T-helper 22 cell (primary cell): Measurements from ENCODE around the gene ANAPC7.
"Not testable (repeated sequence)": the region's sequence is repeated elsewhere in the genome, so short reads cannot be mapped to it uniquely, and the experiment has no call there.

Source experiments
- DNase-seq: peaks from one replicate; pipeline ENCODE4 v3.0.0-alpha.2; 2020; ENCODE audit warnings: low read depth

ANAPC7 gene

GRCh38 chr12:110403146-110403975, at the start of gene ANAPC7:
ANAPC7 (minus strand) TSS chr12:110403708; CDS start chr12:110403627, 81 bp downstream.
- DNase-seq = peak; percentile 83

- no peak for DNase-seq
These were observed 47.8 kb upstream of the ANAPC7 start for GRCh38 chr12:110451263-110451662.

- peak; percentile 90 for DNase-seq
These were observed 46.4 kb upstream of the ANAPC7 start, which contains the start of gene ARPC3 for GRCh38 chr12:110449799-110450497. ARPC3 (minus strand) TSS chr12:110450337; CDS start chr12:110450260, 77 bp downstream.

- DNase-seq = no peak
These were observed 40.9 kb upstream of the ANAPC7 start for GRCh38 chr12:110444455-110444854.

GRCh38 chr12:110436231-110436630, 32.7 kb upstream of the ANAPC7 start:
- DNase-seq = no peak

- no peak for DNase-seq
These were observed 28.6 kb upstream of the ANAPC7 start for GRCh38 chr12:110431957-110432587.

GRCh38 chr12:110429676-110430075, 26.2 kb upstream of the ANAPC7 start:
- DNase-seq = not testable (repeated sequence)

GRCh38 chr12:110426406-110426805, 22.9 kb upstream of the ANAPC7 start:
- DNase-seq = no peak

- no peak for DNase-seq
These were observed 20.7 kb upstream of the ANAPC7 start for GRCh38 chr12:110424237-110424636.

GRCh38 chr12:110421701-110422100, 18.2 kb upstream of the ANAPC7 start:
- DNase-seq = no peak

- no peak for DNase-seq
These were observed 17.7 kb upstream of the ANAPC7 start for GRCh38 chr12:110421159-110421661.

- not testable (repeated sequence) for DNase-seq
These were observed 17.1 kb upstream of the ANAPC7 start for GRCh38 chr12:110420644-110421043.

- DNase-seq = not testable (repeated sequence)
These were observed 13.6 kb upstream of the ANAPC7 start for GRCh38 chr12:110417113-110417512.

GRCh38 chr12:110410086-110410485, 6.6 kb upstream of the ANAPC7 start:
- not testable (repeated sequence) for DNase-seq

GRCh38 chr12:110405126-110405662, 1.7 kb upstream of the ANAPC7 start:
- not testable (repeated sequence) for DNase-seq

GRCh38 chr12:110403976-110404682, 621 bp upstream of the ANAPC7 start:
- DNase-seq = peak; percentile 62

GRCh38 chr12:110382683-110383082, 20.8 kb downstream of the ANAPC7 start:
- DNase-seq = no peak

GRCh38 chr12:110379631-110380030, 23.9 kb downstream of the ANAPC7 start:
- no peak for DNase-seq

- DNase-seq = no peak
These were observed 24.3 kb downstream of the ANAPC7 start for GRCh38 chr12:110379197-110379596.

GRCh38 chr12:110378131-110378790, 25.2 kb downstream of the ANAPC7 start:
- not testable (repeated sequence) for DNase-seq
